A673 (cell line): Measurements from ENCODE around the gene TFB1M.

Experiments used
- CTCF ChIP-seq: fragments of 300-800, 200-600 bp; sonication (generic); conservative IDR thresholded peaks from 2 replicates; pipeline ENCODE4 v1.5.1; 2017; ENCODE audit warnings: low read depth, mild to moderate bottlenecking, antibody characterized with exemption, low read length, moderate library complexity, mixed read lengths
- EZH2 ChIP-seq: fragments of 200-600 bp; sonication (generic); IDR thresholded peaks from 2 replicates; pipeline ENCODE4 v1.6.1; 2017; ENCODE audit warnings: borderline replicate concordance, low read depth, mild to moderate bottlenecking, mixed read lengths, antibody characterized with exemption, low read length; ENCODE audit not compliant: poor library complexity, severe bottlenecking

DNA sequence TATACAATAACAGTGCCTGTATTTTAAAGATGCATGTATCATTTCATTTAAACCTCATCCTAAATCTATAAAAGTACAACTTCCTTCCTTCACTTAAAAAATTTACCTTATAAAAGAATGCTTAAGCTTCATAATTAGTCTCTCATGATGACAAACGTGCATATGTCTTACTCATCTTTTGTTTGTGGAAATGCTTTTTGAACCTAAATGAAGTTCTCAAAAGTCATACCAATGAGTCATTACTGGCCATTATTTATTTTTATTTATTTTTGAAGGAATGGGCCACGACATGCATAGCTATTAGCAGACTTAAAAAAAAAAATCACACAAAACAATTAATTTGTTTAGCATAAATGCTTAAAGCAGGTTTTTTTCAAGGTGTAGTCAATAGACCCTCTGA, 3.7 kb downstream of the TFB1M start:
- TF ChIP-seq CTCF = no peak
- no peak for TF ChIP-seq EZH2
